A673 (cell line): ENCODE data around the gene CRIP3. TPM values are rescaled to one million over a fixed set of nuclear protein-coding genes. Genes with fewer than 3 reads are reported as not detected.

ENCODE experiments used
- BruUV-seq: library from RNA; stranded (reverse); fragments of 400-500 nt; replicated peaks from 2 replicates; lab custom pipeline; 2021; lab: Mats Ljungman, UMichigan
- CTCF ChIA-PET: fragments of 300-600 bp; sonication (Branson Sonifier 250); formaldehyde crosslinking; loops from one replicate; lab custom pipeline; 2022; ENCODE audit warnings: antibody characterized with exemption; lab: Charles Lee
- POLR2A ChIA-PET: fragments of 300-600 bp; sonication (Branson Sonifier 250); formaldehyde crosslinking; loops from one replicate; lab custom pipeline; 2022; ENCODE audit warnings: antibody characterized with exemption; ENCODE audit not compliant: low non-redundant PET; lab: Charles Lee
- DNase-seq: peaks from one replicate; pipeline ENCODE4 v3.0.0-alpha.2; 2015; ENCODE audit warnings: low spot score
- H3K27ac ChIP-seq: fragments of 200-600 bp; sonication (generic); 2 replicates; pipeline ENCODE4 v1.5.1; 2016; ENCODE audit warnings: mixed run types, low read depth, mild to moderate bottlenecking, mixed read lengths, antibody characterized with exemption, low read length; ENCODE audit not compliant: poor library complexity, severe bottlenecking
- H3K27me3 ChIP-seq: fragments of 200-600 bp; sonication (generic); replicated peaks from 2 replicates; pipeline ENCODE4 v1.6.1; 2017; ENCODE audit warnings: mixed run types, low read depth, mild to moderate bottlenecking, mixed read lengths, antibody characterized with exemption, low read length; ENCODE audit not compliant: insufficient read depth, poor library complexity
- H3K36me3 ChIP-seq: fragments of 200-600 bp; sonication (generic); 2 replicates; pipeline ENCODE4 v1.6.1; 2016; ENCODE audit warnings: mixed run types, mild to moderate bottlenecking, mixed read lengths, antibody characterized with exemption, low read length; ENCODE audit not compliant: insufficient read depth, poor library complexity, severe bottlenecking
- H3K4me1 ChIP-seq: fragments of 200-600 bp; sonication (generic); 2 replicates; pipeline ENCODE4 v1.6.1; 2017; ENCODE audit warnings: mixed run types, mild to moderate bottlenecking, mixed read lengths, antibody characterized with exemption, low read length; ENCODE audit not compliant: insufficient read depth, poor library complexity, severe bottlenecking
- H3K4me3 ChIP-seq: fragments of 200-600 bp; sonication (generic); 2 replicates; pipeline ENCODE4 v1.5.1; 2016; ENCODE audit warnings: low read depth, mixed run types, mild to moderate bottlenecking, mixed read lengths, low read length; ENCODE audit not compliant: poor library complexity, severe bottlenecking
- H3K9me3 ChIP-seq: fragments of 200-600 bp; sonication (generic); 2 replicates; pipeline ENCODE4 v1.6.1; 2016; ENCODE audit warnings: mixed run types, low read depth, mild to moderate bottlenecking, mixed read lengths, antibody characterized with exemption, low read length; ENCODE audit not compliant: poor library complexity, severe bottlenecking
- EZH2 ChIP-seq: fragments of 200-600 bp; sonication (generic); IDR thresholded peaks from 2 replicates; pipeline ENCODE4 v1.6.1; 2017; ENCODE audit warnings: borderline replicate concordance, low read depth, mild to moderate bottlenecking, mixed read lengths, antibody characterized with exemption, low read length; ENCODE audit not compliant: poor library complexity, severe bottlenecking
- intact Hi-C: fragments of 100-400 bp; cut with micrococcal nuclease; formaldehyde crosslinking; loops from one replicate; pipeline ENCODE4 v1.10.0; 2022; ENCODE audit not compliant: unreplicated experiment
- total RNA-seq: library from RNA; stranded (reverse); gene quantifications from 2 replicates; pipeline ENCODE4 v1.2.3, GENCODE V29; 2021
- TF ChIP-seq, protein P1 (sequence below): fragments of 300-800, 200-600 bp; sonication (generic); conservative IDR thresholded peaks from 2 replicates; pipeline ENCODE4 v1.5.1; 2017; ENCODE audit warnings: low read depth, mild to moderate bottlenecking, antibody characterized with exemption, low read length, moderate library complexity, mixed read lengths

Gene CRIP3
- total RNA-seq, 1 experiment from 2014 or later = 2.4 TPM

DNA sequence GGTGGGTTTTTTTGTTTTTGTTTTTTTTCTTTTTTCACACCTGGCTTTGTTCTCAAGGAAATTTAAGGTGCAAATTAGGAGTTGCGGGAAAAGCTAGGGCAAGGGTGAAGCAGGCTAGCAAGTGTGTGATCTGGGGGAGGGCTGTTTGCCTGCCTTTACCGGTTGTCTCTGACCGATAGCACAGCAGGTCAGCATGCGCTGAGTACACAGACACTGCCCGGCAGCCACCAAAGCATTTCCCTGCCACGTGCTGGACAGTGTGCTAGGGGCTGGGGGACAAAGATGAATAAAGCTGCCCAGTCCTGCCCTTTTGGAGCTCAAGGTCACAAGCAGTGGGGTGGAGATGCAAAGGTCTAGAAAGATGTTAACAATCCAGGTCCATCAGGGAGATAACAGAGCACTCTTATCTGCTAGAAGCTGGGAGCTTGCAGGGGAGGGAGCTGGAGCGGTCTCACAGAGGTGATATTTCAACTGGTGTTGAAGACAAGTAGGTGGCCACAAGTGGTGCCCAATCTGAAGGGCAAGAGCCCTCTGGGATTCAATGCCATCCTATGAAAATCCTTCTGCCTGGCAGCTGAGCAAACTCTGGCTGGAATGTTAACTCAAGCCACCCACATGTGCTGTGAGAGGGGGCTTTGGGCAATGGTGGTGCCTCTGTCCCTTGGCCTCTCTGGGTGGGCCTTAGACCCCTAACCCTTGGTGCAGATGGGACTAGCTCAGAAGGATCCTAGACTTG lies 40.8 kb downstream of the CRIP3 start:
- Histone ChIP-seq H3K4me1 (peaks cover 15% of the 10 kb centered on the region), H3K36me3 (no peaks in the 10 kb centered on the region), H3K4me3 (no peak overlapping the region), H3K27ac (no peak overlapping the region), H3K27me3 (no peaks in the 10 kb centered on the region), H3K9me3 (no peaks in the 10 kb centered on the region)
- intact Hi-C loops = loop anchor here (10.0 kb wide), 1 partner anchor 237 kb away; no protein-coding TSS in a partner anchor
- CTCF ChIA-PET = no interaction called here
- POLR2A ChIA-PET = no interaction called here
- no peak for TF ChIP-seq EZH2
- TF ChIP-seq, protein P1, sequence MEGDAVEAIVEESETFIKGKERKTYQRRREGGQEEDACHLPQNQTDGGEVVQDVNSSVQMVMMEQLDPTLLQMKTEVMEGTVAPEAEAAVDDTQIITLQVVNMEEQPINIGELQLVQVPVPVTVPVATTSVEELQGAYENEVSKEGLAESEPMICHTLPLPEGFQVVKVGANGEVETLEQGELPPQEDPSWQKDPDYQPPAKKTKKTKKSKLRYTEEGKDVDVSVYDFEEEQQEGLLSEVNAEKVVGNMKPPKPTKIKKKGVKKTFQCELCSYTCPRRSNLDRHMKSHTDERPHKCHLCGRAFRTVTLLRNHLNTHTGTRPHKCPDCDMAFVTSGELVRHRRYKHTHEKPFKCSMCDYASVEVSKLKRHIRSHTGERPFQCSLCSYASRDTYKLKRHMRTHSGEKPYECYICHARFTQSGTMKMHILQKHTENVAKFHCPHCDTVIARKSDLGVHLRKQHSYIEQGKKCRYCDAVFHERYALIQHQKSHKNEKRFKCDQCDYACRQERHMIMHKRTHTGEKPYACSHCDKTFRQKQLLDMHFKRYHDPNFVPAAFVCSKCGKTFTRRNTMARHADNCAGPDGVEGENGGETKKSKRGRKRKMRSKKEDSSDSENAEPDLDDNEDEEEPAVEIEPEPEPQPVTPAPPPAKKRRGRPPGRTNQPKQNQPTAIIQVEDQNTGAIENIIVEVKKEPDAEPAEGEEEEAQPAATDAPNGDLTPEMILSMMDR = no peak
- no TSS peak for BruUV-seq
- no peak for DNase-seq

DNA sequence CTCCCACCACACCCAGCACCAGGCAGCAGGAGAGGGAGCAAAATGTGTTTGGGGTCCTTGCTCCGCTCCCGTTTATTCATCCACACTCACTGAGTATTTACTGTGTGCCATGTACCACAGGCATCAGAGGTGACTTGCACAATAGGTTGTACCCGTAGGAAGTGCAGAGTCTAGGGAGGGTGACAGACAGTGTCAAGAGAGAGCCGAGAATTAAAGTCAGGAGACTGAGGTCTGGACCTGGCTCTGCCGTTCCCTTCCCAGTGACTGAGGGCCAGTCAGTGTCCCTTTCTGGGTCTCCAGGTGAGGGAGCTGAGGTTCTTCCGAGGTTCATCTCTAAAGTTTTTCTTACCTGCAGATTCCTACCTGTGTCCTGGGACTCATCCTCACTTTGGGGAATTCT lies 43.1 kb downstream of the CRIP3 start:
- no peak overlapping the region for H3K27ac ChIP-seq
- H3K36me3 ChIP-seq = no peaks in the 10 kb centered on the region
- H3K4me3 ChIP-seq = no peak overlapping the region
- no TSS peak for BruUV-seq
- no peak for TF ChIP-seq EZH2
- TF ChIP-seq, protein P1 = no peak
- CTCF ChIA-PET = no interaction called here
- no peak for DNase-seq
- intact Hi-C loops = loop anchor here (10.0 kb wide), 1 partner anchor 239 kb away; no protein-coding TSS in a partner anchor
- no peaks in the 10 kb centered on the region for H3K27me3 ChIP-seq
- POLR2A ChIA-PET = no interaction called here
- H3K9me3 ChIP-seq = no peaks in the 10 kb centered on the region
- H3K4me1 ChIP-seq = peaks cover 15% of the 10 kb centered on the region

DNA sequence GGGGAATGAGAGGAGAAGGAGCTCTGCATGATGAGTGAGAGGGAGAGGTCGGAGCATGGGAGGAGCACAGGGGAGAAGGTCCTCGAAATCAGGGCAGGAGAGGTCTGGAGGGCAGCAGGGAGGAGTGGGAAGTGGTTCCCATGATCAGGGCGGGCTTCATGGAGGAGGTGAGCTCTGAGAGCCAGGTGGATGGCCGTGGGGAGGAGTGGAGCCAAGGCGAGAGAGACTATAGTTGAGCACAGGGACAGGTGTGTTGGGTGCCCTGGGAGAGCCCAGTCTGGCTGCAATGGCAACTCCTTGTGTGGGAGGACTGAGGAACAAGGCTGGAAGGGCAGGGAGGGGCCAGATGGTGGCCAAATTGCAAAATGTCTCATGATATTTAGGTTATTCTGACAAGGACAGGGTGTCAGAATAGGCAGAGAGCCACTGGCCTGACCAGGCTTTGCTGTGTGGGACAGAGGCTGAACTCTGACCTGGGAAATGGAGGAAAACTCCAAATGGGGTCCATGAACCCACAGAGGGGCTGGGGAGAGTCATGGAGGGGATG lies 44.0 kb downstream of the CRIP3 start:
- ChIA-PET CTCF (interaction anchor here (0.9 kb wide), 1 partner anchor 11 kb away, joined by 3 read pairs; no protein-coding TSS in a partner anchor), POLR2A (no interaction called here)
- no peaks in the 10 kb centered on the region for H3K27me3 ChIP-seq
- peaks cover 10% of the 10 kb centered on the region for H3K4me1 ChIP-seq
- BruUV-seq = no TSS peak
- no peak overlapping the region for H3K4me3 ChIP-seq
- TF ChIP-seq EZH2 = no peak
- TF ChIP-seq, protein P1 = no peak
- no peaks in the 10 kb centered on the region for H3K9me3 ChIP-seq
- intact Hi-C loops = loop anchor here (5.0 to 10.0 kb wide), 2 partner anchors 68 to 240 kb away; no protein-coding TSS in a partner anchor
- H3K36me3 ChIP-seq = no peaks in the 10 kb centered on the region
- no peak for DNase-seq
- H3K27ac ChIP-seq = no peak overlapping the region
